GM21825 (cell line): Measurements from ENCODE around the gene KSR2.

Source experiments
- ATAC-seq: cut with Tn5 transposase; IDR thresholded peaks from one replicate; pipeline ENCODE4 v1.9.1; 2021; ENCODE audit warnings: mild to moderate bottlenecking, moderate library complexity; ENCODE audit not compliant: unreplicated experiment

KSR2 gene

GRCh38 chr12:117551665-117552064 lies 417.1 kb downstream of the KSR2 start:
- no peak for ATAC-seq

- ATAC-seq, result no peak
These were observed 421.6 kb downstream of the KSR2 start for GRCh38 chr12:117547209-117547608.

GRCh38 chr12:117545216-117545615 lies 423.6 kb downstream of the KSR2 start:
- ATAC-seq, result no peak

DNA sequence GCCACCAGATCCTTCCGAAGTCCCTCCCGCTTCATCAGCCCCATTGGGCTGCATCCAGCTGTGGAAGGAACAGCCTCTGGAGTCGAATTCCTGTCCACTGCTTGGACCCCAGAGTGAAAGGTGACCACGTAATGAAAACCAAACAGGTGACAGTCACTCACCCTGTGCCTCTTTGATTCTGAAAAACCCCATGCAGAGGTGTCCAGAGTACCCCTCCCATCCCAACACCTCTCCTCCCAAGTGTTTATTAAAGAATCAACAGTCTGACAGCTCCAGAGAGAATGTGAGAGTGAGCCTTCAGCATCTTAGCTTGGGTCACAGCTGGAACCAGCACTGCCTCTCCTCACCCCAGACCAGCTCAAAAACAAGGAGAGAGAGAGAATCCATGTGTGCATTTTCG lies 428.8 kb downstream of the KSR2 start:
- ATAC-seq, result no peak

DNA sequence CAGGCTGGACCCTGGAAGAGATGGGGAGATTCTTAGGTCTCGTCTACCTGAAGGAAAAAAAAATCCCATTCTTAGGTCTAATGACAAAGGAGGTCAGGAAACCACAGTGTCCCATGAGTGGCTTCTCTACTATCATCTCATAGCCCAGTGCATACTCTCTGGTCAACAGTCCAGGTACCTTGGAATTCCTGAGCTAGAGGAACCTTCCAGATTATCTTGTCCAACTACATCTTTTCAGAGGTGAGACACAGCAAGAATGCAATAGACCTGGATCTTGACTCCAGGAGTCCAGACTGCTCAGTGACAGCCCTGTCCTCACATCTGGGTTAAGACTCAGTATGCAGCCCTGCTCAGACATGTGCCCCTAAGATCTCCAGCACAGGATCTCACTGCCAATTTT lies 429.9 kb downstream of the KSR2 start:
- no peak for ATAC-seq

GRCh38 chr12:117538032-117538690 lies 430.6 kb downstream of the KSR2 start:
- ATAC-seq, result no peak

DNA sequence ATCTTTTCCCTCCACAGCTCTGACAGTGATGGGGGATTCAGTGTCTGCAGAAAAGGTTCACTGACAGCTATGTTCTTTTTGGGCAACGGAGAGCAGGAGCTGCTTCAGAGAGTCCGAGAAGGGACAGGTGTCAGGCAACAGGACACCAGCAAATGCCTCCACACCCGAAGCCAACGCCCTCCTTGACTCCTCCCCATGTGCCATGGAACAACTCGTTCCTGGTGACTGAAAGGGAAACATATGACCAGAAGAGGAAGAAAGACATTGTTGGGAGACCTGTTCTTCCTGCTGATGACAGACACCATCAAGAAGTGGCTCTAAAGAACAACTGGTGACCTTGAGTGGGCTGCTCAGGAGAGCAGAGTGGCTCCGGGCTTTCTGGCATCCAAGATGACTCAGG lies 435.1 kb downstream of the KSR2 start:
- ATAC-seq, result no peak

DNA sequence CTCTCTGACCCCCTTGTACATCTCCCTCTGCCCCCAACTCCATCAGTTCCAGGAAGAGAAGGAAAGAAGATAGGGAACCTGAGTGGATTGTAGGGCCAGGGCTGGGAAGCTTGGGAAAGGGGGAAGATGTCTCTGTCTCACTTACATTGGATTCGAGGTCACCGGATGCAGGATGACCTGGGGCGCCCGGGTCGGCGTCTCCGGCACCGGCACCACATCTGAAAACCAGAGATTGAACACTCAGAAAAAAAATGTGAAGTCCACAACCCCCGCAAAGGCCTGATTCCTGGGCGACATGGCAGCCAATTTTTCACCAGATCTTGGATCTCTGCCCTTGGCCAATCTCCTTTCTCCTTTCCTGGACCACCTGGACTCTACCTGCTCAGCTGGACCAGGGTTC lies 438.0 kb downstream of the KSR2 start:
- ATAC-seq, result no peak

- ATAC-seq, result no peak
These were observed 440.3 kb downstream of the KSR2 start for GRCh38 chr12:117528538-117528937.

- ATAC-seq, result no peak
These were observed 441.3 kb downstream of the KSR2 start for GRCh38 chr12:117527479-117527855.

DNA sequence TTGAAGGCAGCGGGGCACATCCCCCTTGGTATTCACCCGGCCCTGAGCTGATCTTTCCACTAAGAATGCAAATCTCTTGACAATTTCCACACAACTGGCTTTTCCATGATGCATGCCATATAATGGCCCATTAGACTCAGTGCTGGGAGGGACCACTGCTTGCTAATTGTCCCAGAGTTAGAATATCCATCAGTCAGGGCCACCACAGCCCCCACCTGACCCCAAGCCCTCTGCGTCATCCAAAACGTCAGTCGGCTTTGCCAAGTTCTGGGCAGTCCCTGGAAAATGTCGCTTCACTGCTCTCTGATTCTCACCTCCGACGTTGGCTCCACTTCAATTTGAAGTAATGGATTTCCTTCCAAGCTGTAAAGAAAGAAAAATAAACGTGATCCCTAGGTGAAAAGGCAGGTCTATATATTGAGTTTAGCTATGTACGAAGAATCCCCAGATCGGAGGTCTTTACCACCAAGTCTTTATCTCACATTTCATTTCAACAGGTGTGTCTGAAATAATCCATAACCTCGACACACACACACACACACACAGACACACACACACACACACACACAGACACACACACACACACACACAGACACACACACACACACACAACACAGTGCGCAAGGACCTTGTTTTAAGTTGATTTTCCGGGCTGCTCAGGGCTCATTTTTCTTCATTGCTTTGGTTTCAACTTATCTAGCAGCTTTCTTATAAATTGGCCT lies 441.9 kb downstream of the KSR2 start:
- ATAC-seq, result no peak

- ATAC-seq, result no peak
These were observed 443.0 kb downstream of the KSR2 start for GRCh38 chr12:117525766-117526165.

DNA sequence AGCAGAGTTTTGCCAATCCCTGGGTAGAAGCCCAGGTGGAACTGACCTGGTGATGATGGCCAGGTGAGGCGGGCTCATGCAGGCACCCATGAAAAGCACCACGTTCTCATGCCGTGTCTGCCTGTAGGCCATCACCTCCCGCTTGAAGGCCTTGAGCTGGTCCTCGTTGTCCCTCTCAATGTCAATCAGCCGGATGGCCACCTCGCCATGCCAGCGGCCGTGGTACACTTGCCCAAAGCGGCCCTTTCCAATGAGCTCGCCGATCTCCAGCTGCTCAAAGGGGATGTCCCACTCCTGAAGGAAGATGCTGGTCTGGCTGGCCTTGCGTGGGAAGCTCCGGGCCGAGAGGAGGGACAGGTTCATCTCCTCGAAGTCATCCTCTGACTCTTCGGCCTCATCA lies 444.0 kb downstream of the KSR2 start:
- no peak for ATAC-seq

GRCh38 chr12:117523971-117524370 lies 444.8 kb downstream of the KSR2 start:
- no peak for ATAC-seq

- no peak for ATAC-seq
These were observed 446.2 kb downstream of the KSR2 start for GRCh38 chr12:117522559-117522958.

- no peak for ATAC-seq
These were observed 446.9 kb downstream of the KSR2 start for GRCh38 chr12:117521867-117522266.

GRCh38 chr12:117521346-117521745 lies 447.4 kb downstream of the KSR2 start:
- ATAC-seq, result no peak

DNA sequence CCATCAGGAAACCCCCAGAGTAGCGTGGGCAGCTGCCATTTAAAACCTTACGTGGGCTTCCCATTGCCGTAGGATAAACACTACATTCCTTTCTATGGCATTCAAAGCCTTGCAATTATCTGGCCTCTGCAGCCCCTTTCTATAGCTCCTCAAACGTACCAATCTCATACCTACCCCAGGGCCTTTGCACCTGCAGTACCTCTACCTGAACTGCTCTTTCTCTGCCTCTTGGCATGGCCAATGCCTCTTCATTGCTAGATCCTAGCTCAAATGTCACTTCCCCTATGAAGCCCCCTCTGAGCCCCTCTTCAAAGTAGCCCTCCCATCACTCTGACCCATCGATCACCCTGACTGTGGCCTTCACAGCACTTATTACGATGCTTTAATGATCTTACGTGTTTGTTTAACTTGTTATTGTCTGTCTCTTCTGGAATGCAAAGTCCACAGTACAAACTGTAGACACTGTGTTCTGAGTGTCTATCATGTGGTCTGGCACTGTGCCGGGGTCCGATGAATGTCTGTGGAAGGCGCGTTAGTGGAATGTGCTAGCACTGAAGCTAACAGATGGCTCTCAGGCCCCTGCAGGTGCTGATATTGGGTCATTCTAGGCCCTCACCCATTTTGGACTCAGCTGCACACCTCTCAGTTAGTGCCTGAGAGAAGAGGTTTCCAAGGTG lies 450.1 kb downstream of the KSR2 start:
- ATAC-seq, result no peak

DNA sequence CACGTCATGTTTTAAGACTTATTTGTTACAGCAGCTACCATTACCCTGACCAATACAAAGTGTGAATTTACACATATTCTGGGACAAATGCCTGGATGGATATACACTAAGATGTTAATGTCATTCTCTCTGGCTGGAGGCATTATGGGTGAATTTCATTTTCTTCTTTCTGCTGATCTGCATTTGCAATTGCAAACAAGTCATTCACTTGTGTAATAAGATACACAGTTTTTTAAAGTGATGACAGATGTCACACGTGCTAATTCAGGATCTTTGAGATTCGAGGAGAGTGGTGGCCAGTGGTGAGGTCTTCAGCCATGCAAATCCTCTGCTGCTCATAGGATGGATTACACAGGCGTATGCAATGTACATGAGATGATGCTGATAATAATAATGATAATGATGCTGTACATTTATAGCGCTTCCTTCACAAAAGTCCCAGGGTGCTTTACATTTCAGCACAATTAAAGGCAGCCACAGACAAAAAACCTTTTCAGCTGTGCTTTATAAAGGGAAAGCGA lies 451.5 kb downstream of the KSR2 start:
- no peak for ATAC-seq

GRCh38 chr12:117516034-117516433 lies 452.8 kb downstream of the KSR2 start:
- ATAC-seq, result no peak

- no peak for ATAC-seq
These were observed 454.8 kb downstream of the KSR2 start for GRCh38 chr12:117514016-117514415.

- no peak for ATAC-seq
These were observed 455.4 kb downstream of the KSR2 start for GRCh38 chr12:117513353-117513752.
